K562 (cell line): Measurements from ENCODE around the gene BORCS5. TPM values are rescaled to one million over a fixed set of nuclear protein-coding genes. Genes with fewer than 3 reads are reported as not detected.

Source experiments
- ATAC-seq: fragments of 200-7000 bp; cut with Tn5 transposase; 3 replicates; pipeline ENCODE4 v1.9.1; 2020; ENCODE audit warnings: moderate library complexity
- BruUV-seq: library from RNA; stranded (reverse); fragments of 400-500 nt; replicated peaks from 2 replicates; lab custom pipeline; 2021; lab: Mats Ljungman, UMichigan
- CTCF ChIA-PET: fragments of 300-600 bp; formaldehyde crosslinking; extraction: SDS; loops from one replicate; lab custom pipeline; 2021; ENCODE audit warnings: low intra/inter-chr PET ratio; lab: Yijun Ruan, JAX
- POLR2A ChIA-PET: fragments of 300-600, 350-650 bp; sonication (Branson Sonifier 250); formaldehyde crosslinking; extraction: SDS; loops from one replicate; lab custom pipeline; 2021; ENCODE audit warnings: antibody characterized with exemption, inconsistent platforms; lab: Yijun Ruan, JAX
- DNase-seq, 4 experiments: peaks; one replicate each; pipeline versions ENCODE4 v3.0.0 to v3.0.0-alpha.2; 2011 to 2018; ENCODE audit warnings: low spot score in 3 of 4, mixed read lengths in 3 of 4; ENCODE audit errors: extremely low read depth in 1 of 4
- FAIRE-seq: peaks from 2 replicates; lab custom pipeline; 2011; peaks lifted over from hg19 to GRCh38; lab: Jason Lieb, UNC
- H2AFZ ChIP-seq: 2 replicates; pipeline ENCODE4 v1.6.0; 2011; ENCODE audit warnings: low read depth, low read length, control low read depth, inconsistent platforms
- H3K27ac ChIP-seq: fragments of 200-600 bp; 3 replicates; pipeline ENCODE4 v1.8.0; 2011; ENCODE audit warnings: low read depth, mild to moderate bottlenecking, control low read depth, inconsistent platforms, low read length, moderate library complexity, mixed read lengths; ENCODE audit errors: extremely low read depth
- H3K27me3 ChIP-seq, 2 experiments: fragments of 300-600 bp in 1 of 2; 2 replicates in 1 of 2; 3 replicates in 1 of 2; pipeline versions ENCODE4 v1.6.0 to v1.8.0; 2011; ENCODE audit warnings: inconsistent platforms in 2 of 2, low read length in 2 of 2, mild to moderate bottlenecking in 1 of 2, mixed read lengths in 1 of 2, moderate library complexity in 1 of 2; ENCODE audit not compliant: control insufficient read depth in 2 of 2, insufficient read depth in 2 of 2
- H3K36me3 ChIP-seq: fragments of 300-600 bp; 3 replicates; pipeline ENCODE4 v1.8.0; 2011; ENCODE audit warnings: mild to moderate bottlenecking, low read length, inconsistent platforms; ENCODE audit not compliant: control insufficient read depth, insufficient read depth
- H3K4me1 ChIP-seq, 2 experiments: fragments of 200-600 bp in 1 of 2; replicated peaks in 1 of 2; 2 replicates in 1 of 2; 3 replicates in 1 of 2; pipeline versions ENCODE4 v1.5.1 to v1.8.0; 2011; ENCODE audit warnings: inconsistent platforms in 2 of 2, low read length in 2 of 2, mild to moderate bottlenecking in 1 of 2, mixed read lengths in 1 of 2, moderate library complexity in 1 of 2; ENCODE audit not compliant: control insufficient read depth in 2 of 2, insufficient read depth in 2 of 2
- H3K4me2 ChIP-seq: 2 replicates; pipeline ENCODE4 v1.6.1; 2011; ENCODE audit warnings: low read length, control low read depth, inconsistent platforms, mixed read lengths; ENCODE audit not compliant: insufficient read depth
- H3K4me3 ChIP-seq: fragments of 200-600 bp; sonication (generic), shearing (Covaris generic); 2 replicates; pipeline ENCODE4 v1.5.1; 2016; ENCODE audit warnings: control low read depth, inconsistent platforms
- H3K79me2 ChIP-seq: fragments of 200-600 bp; 3 replicates; pipeline ENCODE4 v1.8.0; 2011; ENCODE audit warnings: low read length, inconsistent platforms; ENCODE audit not compliant: control insufficient read depth, insufficient read depth
- H3K9ac ChIP-seq, 2 experiments: 2 replicates each; pipeline versions ENCODE4 v1.6.0 to v1.6.1; 2011; ENCODE audit warnings: low read depth in 2 of 2, low read length in 2 of 2, control low read depth in 1 of 2, inconsistent platforms in 1 of 2, mild to moderate bottlenecking in 1 of 2, mixed read lengths in 1 of 2; ENCODE audit not compliant: insufficient read depth in 1 of 2
- H3K9me1 ChIP-seq: one replicate; pipeline ENCODE4 v1.6.0; 2011; ENCODE audit warnings: inconsistent platforms, mild to moderate bottlenecking, low read length, moderate library complexity; ENCODE audit not compliant: control insufficient read depth, insufficient read depth
- H3K9me3 ChIP-seq: replicated peaks from 2 replicates; pipeline ENCODE4 v1.5.1; 2011; ENCODE audit warnings: low read depth, low read length, inconsistent platforms; ENCODE audit not compliant: control insufficient read depth, insufficient read depth
- H4K20me1 ChIP-seq: replicated peaks from 2 replicates; pipeline ENCODE4 v1.6.1; 2011; ENCODE audit warnings: low read length, inconsistent platforms, mixed read lengths; ENCODE audit not compliant: control insufficient read depth, insufficient read depth
- CBFB ChIP-seq: sonication (generic); formaldehyde crosslinking; IDR thresholded peaks from 2 replicates; pipeline ENCODE4 v1.4.0; 2020; ENCODE audit warnings: mild to moderate bottlenecking, missing genetic modification reagents
- CBX8 ChIP-seq: fragments of 200-600 bp; sonication (generic); IDR thresholded peaks from 2 replicates; pipeline ENCODE4 v1.6.1; 2012; ENCODE audit warnings: borderline replicate concordance, mixed run types, low read depth, mild to moderate bottlenecking, moderate library complexity, mixed read lengths, low read length, control low read depth, inconsistent platforms; ENCODE audit not compliant: poor library complexity, severe bottlenecking; ENCODE audit errors: extremely low read depth
- ETV6 ChIP-seq, 3 experiments: fragments of 150-350 bp in 1 of 3; sonication (generic) in 1 of 3; formaldehyde crosslinking in 1 of 3; IDR thresholded peaks; 2 replicates each; pipeline versions ENCODE4 v1.6.1 to v1.8.0; 2014 to 2022; ENCODE audit warnings: borderline replicate concordance in 2 of 3, low read depth in 2 of 3, antibody characterized with exemption in 1 of 3, low read length in 1 of 3, mild to moderate bottlenecking in 1 of 3, missing genetic modification reagents in 1 of 3
- GMEB1 ChIP-seq: fragments of 250-450 bp; sonication (Bioruptor Pico); IDR thresholded peaks from 2 replicates; pipeline ENCODE4 v1.4.0; 2020; ENCODE audit warnings: mild to moderate bottlenecking
- HDGF ChIP-seq: fragments of 450-650 bp; IDR thresholded peaks from 2 replicates; pipeline ENCODE4 v1.6.1; 2016
- IRF1 ChIP-seq: sonication (generic); formaldehyde crosslinking; IDR thresholded peaks from 2 replicates; pipeline ENCODE4 v1.8.0; 2022; ENCODE audit warnings: missing genetic modification reagents, mild to moderate bottlenecking, borderline replicate concordance
- JUNB ChIP-seq: fragments of 450-650 bp; formaldehyde crosslinking; conservative IDR thresholded peaks from 2 replicates; pipeline ENCODE4 v1.4.0; 2020; ENCODE audit warnings: mild to moderate bottlenecking
- MEIS2 ChIP-seq: fragments of 450-650 bp; IDR thresholded peaks from 2 replicates; pipeline ENCODE4 v1.6.1; 2014; ENCODE audit warnings: mild to moderate bottlenecking; ENCODE audit not compliant: partially characterized antibody
- POLR3G ChIP-seq: IDR thresholded peaks from 2 replicates; pipeline ENCODE4 v1.6.1; 2011; ENCODE audit not compliant: insufficient read length, insufficient replicate concordance; ENCODE audit errors: extremely low read depth
- RNF2 ChIP-seq: sonication (generic); IDR thresholded peaks from 2 replicates; pipeline ENCODE4 v1.6.1; 2016
- RUNX1 ChIP-seq: sonication (generic); IDR thresholded peaks from 2 replicates; pipeline ENCODE4 v1.6.1; 2016; ENCODE audit warnings: antibody characterized with exemption, low read depth
- SIN3A ChIP-seq, 2 experiments: fragments of 150-350 bp in 1 of 2; IDR thresholded peaks; 2 replicates each; pipeline ENCODE4 v1.6.1; 2011 to 2016; ENCODE audit warnings: borderline replicate concordance in 2 of 2, low read depth in 2 of 2, low read length in 2 of 2, mild to moderate bottlenecking in 2 of 2, moderate library complexity in 2 of 2; ENCODE audit not compliant: control insufficient read depth in 1 of 2
- TGIF2 ChIP-seq: sonication (generic); formaldehyde crosslinking; IDR thresholded peaks from 2 replicates; pipeline ENCODE4 v1.8.1; 2022; ENCODE audit warnings: mild to moderate bottlenecking, missing genetic modification reagents, moderate library complexity
- ZBTB9 ChIP-seq: fragments of 450-650 bp; formaldehyde crosslinking; IDR thresholded peaks from 2 replicates; pipeline ENCODE4 v1.4.0; 2020; ENCODE audit warnings: mild to moderate bottlenecking, moderate library complexity
- WGBS: fragments of 100-300 bp; shearing (Covaris generic); methylation state at CpG from one replicate; pipeline ENCODE4 v1.1.6; 2016; ENCODE audit warnings: low coverage, mixed read lengths; ENCODE audit not compliant: insufficient coverage; ENCODE audit errors: missing lambda C conversion rate; 5-methylcytosine and 5-hydroxymethylcytosine counted together
- in situ Hi-C: fragments of 300-500 bp; cut with MboI; formaldehyde crosslinking; loops from 4 replicates; pipeline ENCODE4 v1.15.0; 2018; ENCODE audit warnings: inconsistent platforms, mixed read lengths
- intact Hi-C: fragments of 100-400 bp; cut with micrococcal nuclease; formaldehyde crosslinking; loops from 2 replicates; pipeline ENCODE4 v1.14.2; 2022
- polyA plus RNA-seq, 8 experiments: library from polyadenylated mRNA; depleted of rRNA in 4 of 8; stranded (reverse) in 5 of 8; unstranded in 3 of 8; fragments of >200 nt; fragmentation: Nextera tagmentation in 2 of 8; fragmentation: Illumina TruSeq in 1 of 8; extraction: Ambion mirVana in 2 of 8; extraction: Trizol in 1 of 8; gene quantifications; 2 replicates each; pipeline versions ENCODE4 v1.2.1 to v1.2.3, GENCODE V29; 2011 to 2014; ENCODE audit warnings: inconsistent platforms in 1 of 8, missing spikeins in 1 of 8
- total RNA-seq, 7 experiments: library from RNA; depleted of rRNA in 6 of 7; stranded (reverse); fragments of >200 nt in 6 of 7; fragmentation: Illumina TruSeq in 2 of 7; extraction: Trizol in 2 of 7; gene quantifications; 2 replicates each; pipeline versions ENCODE4 v1.2.1 to v1.2.3, GENCODE V29; 2011 to 2021; ENCODE audit warnings: low replicate concordance in 1 of 7

Gene BORCS5
- total and polyA plus RNA-seq, 9 of the 15 experiments (the other 6 are each of a cell fraction or from before 2014, with no cell fraction given) = 0.31 to 12.4 (median 6.6) TPM

- TF ChIP-seq POLR3G = no peak
- no peak for TF ChIP-seq GMEB1 (CRISPR knock-in tag)
- TF ChIP-seq IRF1 = no peak
- TF ChIP-seq MEIS2 = no peak
- no peak for TF ChIP-seq TGIF2 (CRISPR knock-in tag)
These were observed 23.2 kb downstream of the BORCS5 start (continued) for GRCh38 chr12:12379831-12380730.

- Histone ChIP-seq H3K27ac (no peak overlapping the region), H3K4me1 (peaks cover 3 to 10% of the 10 kb centered on the region in 2 experiments; a peak in 3 of 5 replicates)
- POLR2A ChIA-PET = interaction anchor here (0.6 kb wide), 1 partner anchor 127 kb away, joined by 3 read pairs; no protein-coding TSS in a partner anchor
- no peak for TF ChIP-seq CBFB (CRISPR knock-in tag)
- no peak for TF ChIP-seq SIN3A (IDR thresholded peaks at IDR 0.05; ENCODE audit: borderline replicate concordance in 2 of 2, control insufficient read depth in 1 of 2, low read depth in 2 of 2, low read length in 2 of 2)
- no peak for TF ChIP-seq CBX8
- TF ChIP-seq ZBTB9 (CRISPR knock-in tag) = no peak
- TF ChIP-seq HDGF = no peak
- TF ChIP-seq RNF2 = no peak
- no peak for TF ChIP-seq RUNX1
- no peak for TF ChIP-seq JUNB (CRISPR knock-in tag)
- no peak for TF ChIP-seq ETV6 (IDR thresholded peaks at IDR 0.05; ENCODE audit: borderline replicate concordance in 1 of 2, low read depth in 2 of 2, low read length in 1 of 2)
- no peak for TF ChIP-seq ETV6 (CRISPR knock-in tag; IDR thresholded peaks at IDR 0.05; ENCODE audit: borderline replicate concordance)
These were observed 24.2 kb downstream of the BORCS5 start for GRCh38 chr12:12380949-12381593.

More at GRCh38 chr12:12380949-12381593, 24.2 kb downstream of the BORCS5 start:
- in situ Hi-C loops = no loop called here
- no peak for FAIRE-seq
- BruUV-seq = no TSS peak
- intact Hi-C loops = loop anchor here (10.0 kb wide), 1 partner anchor 114 kb away; no protein-coding TSS in a partner anchor
- Histone ChIP-seq H2AFZ (no peak overlapping the region), H3K9me3 (no peaks in the 10 kb centered on the region), H3K9ac (no peak overlapping the region), H3K4me3 (no peak overlapping the region), H3K79me2 (no peaks in the 10 kb centered on the region), H4K20me1 (no peaks in the 10 kb centered on the region), H3K9me1 (no peaks in the 10 kb centered on the region), H3K4me2 (no peak overlapping the region), H3K27me3 (no peaks in the 10 kb centered on the region), H3K36me3 (0 out of 3 replicates have a peak, but pooled peaks cover 2% of the 10 kb centered on the region)
- 83% methylated on average over 6 of the region's 6 CpGs for WGBS
- DNase-seq = no peak
- no peak for ATAC-seq
- CTCF ChIA-PET = no interaction called here
